ENCODE measurements around the gene CD52. TPM values are rescaled to one million over a fixed set of nuclear protein-coding genes. Genes with fewer than 3 reads are reported as not detected.
"Not testable (repeated sequence)": the region's sequence is repeated elsewhere in the genome, so short reads cannot be mapped to it uniquely, and the experiment has no call there.

Gene CD52
- total RNA-seq, 1 experiment from 2014 or later, result not detected

- H3K9me3 ChIP-seq (replicated peaks), result no peaks in the 10 kb centered on the region
- H3K27ac ChIP-seq, result no peak overlapping the region
- H3K36me3 ChIP-seq, result 0 out of 2 replicates have a peak, but pooled peaks cover 4% of the 10 kb centered on the region
- H3K4me3 ChIP-seq, result no peak overlapping the region
- DNase-seq (ENCODE audit: low read depth in 1 of 2, low spot score in 2 of 2), result peak in 1 of 2 experiments; percentile 36
- peaks cover 10% of the 10 kb centered on the region for H3K4me1 ChIP-seq (replicated peaks)
- no peaks in the 10 kb centered on the region for H3K27me3 ChIP-seq (replicated peaks)
These were observed 17.0 kb upstream of the CD52 start for GRCh38 chr1:26300578-26301275.

- Histone ChIP-seq H3K27me3 (replicated peaks) (no peaks in the 10 kb centered on the region), H3K36me3 (no peaks in the 10 kb centered on the region), H3K27ac (no peak overlapping the region), H3K4me3 (no peak overlapping the region), H3K4me1 (replicated peaks) (peaks cover 16% of the 10 kb centered on the region), H3K9me3 (replicated peaks) (no peaks in the 10 kb centered on the region)
- DNase-seq (ENCODE audit: low read depth in 1 of 2, low spot score in 2 of 2), result peak in 1 of 2 experiments; percentile 40
These were observed 14.9 kb upstream of the CD52 start for GRCh38 chr1:26302733-26303405.

GRCh38 chr1:26305667-26306289 lies 12.0 kb upstream of the CD52 start:
- peaks cover 16% of the 10 kb centered on the region for H3K4me1 ChIP-seq (replicated peaks)
- peak overlapping the region; percentile 58 for H3K4me3 ChIP-seq
- H3K36me3 ChIP-seq, result no peaks in the 10 kb centered on the region
- H3K9me3 ChIP-seq (replicated peaks), result no peaks in the 10 kb centered on the region
- H3K27ac ChIP-seq, result peak overlapping the region; percentile 47
- DNase-seq (ENCODE audit: low read depth in 1 of 2, low spot score in 2 of 2), result no peak
- no peaks in the 10 kb centered on the region for H3K27me3 ChIP-seq (replicated peaks)

GRCh38 chr1:26306290-26307229 lies 11.2 kb upstream of the CD52 start, which contains the start of gene UBXN11:
Gene UBXN11, minus strand, starts transcription at chr1:26306636. Its CDS starts 3,753 bp downstream, at chr1:26302883.
- Histone ChIP-seq H3K27ac (peak within 1 kb of the TSS; percentile 47), H3K27me3 (replicated peaks) (no peaks in the 10 kb centered on the region), H3K9me3 (replicated peaks) (no peaks in the 10 kb centered on the region), H3K4me1 (replicated peaks) (peaks cover 16% of the 10 kb centered on the region), H3K4me3 (peak within 1 kb of the TSS; percentile 58), H3K36me3 (no peaks in the 10 kb centered on the region)
- DNase-seq (ENCODE audit: low read depth in 1 of 2, low spot score in 2 of 2), result peak; percentile 76 to 94

GRCh38 chr1:26307363-26307781 lies 10.4 kb upstream of the CD52 start:
- Histone ChIP-seq H3K4me3 (no peak overlapping the region), H3K9me3 (replicated peaks) (no peaks in the 10 kb centered on the region), H3K27me3 (replicated peaks) (peaks cover 5% of the 10 kb centered on the region; the same call in 1 of the 2 replicates), H3K27ac (no peak overlapping the region), H3K4me1 (replicated peaks) (peaks cover 16% of the 10 kb centered on the region), H3K36me3 (no peaks in the 10 kb centered on the region)
- no peak for DNase-seq (ENCODE audit: low read depth in 1 of 2, low spot score in 2 of 2)

- not testable (repeated sequence) for H3K4me3 ChIP-seq; H3K27me3 ChIP-seq (replicated peaks); H3K4me1 ChIP-seq (replicated peaks); H3K27ac ChIP-seq; DNase-seq (ENCODE audit: low read depth in 1 of 2, low spot score in 2 of 2); H3K36me3 ChIP-seq; H3K9me3 ChIP-seq (replicated peaks)
These were observed 9.5 kb upstream of the CD52 start for GRCh38 chr1:26307966-26308899.

- Histone ChIP-seq H3K27me3 (replicated peaks) (peaks cover 10% of the 10 kb centered on the region; the same call in 1 of the 2 replicates), H3K9me3 (replicated peaks) (no peaks in the 10 kb centered on the region), H3K4me3 (no peak overlapping the region), H3K27ac (no peak overlapping the region), H3K4me1 (replicated peaks) (no peaks in the 10 kb centered on the region), H3K36me3 (no peaks in the 10 kb centered on the region)
- no peak for DNase-seq (ENCODE audit: low read depth in 1 of 2, low spot score in 2 of 2)
These were observed 3.3 kb upstream of the CD52 start for GRCh38 chr1:26314501-26314900.

- no peak for DNase-seq (ENCODE audit: low read depth in 1 of 2, low spot score in 2 of 2)
- Histone ChIP-seq H3K4me1 (replicated peaks) (peaks cover 1% of the 10 kb centered on the region), H3K4me3 (no peak overlapping the region), H3K27me3 (replicated peaks) (peaks cover 10% of the 10 kb centered on the region; the same call in 1 of the 2 replicates), H3K9me3 (replicated peaks) (no peaks in the 10 kb centered on the region), H3K36me3 (no peaks in the 10 kb centered on the region), H3K27ac (no peak overlapping the region)
These were observed 1.6 kb upstream of the CD52 start for GRCh38 chr1:26315874-26316850.

- Histone ChIP-seq H3K36me3 (0 out of 2 replicates have a peak, but pooled peaks cover 2% of the 10 kb centered on the region), H3K4me3 (no peak overlapping the region), H3K27me3 (replicated peaks) (peaks cover 7% of the 10 kb centered on the region; the same call in 1 of the 2 replicates), H3K27ac (no peak overlapping the region), H3K4me1 (replicated peaks) (peaks cover 5% of the 10 kb centered on the region), H3K9me3 (replicated peaks) (no peaks in the 10 kb centered on the region)
- DNase-seq (ENCODE audit: low read depth in 1 of 2, low spot score in 2 of 2), result no peak
These were observed 612 bp upstream of the CD52 start for GRCh38 chr1:26317146-26317545.

- H3K9me3 ChIP-seq (replicated peaks), result no peaks in the 10 kb centered on the region
- H3K27me3 ChIP-seq (replicated peaks), result no peaks in the 10 kb centered on the region
- H3K4me3 ChIP-seq, result no peak overlapping the region
- H3K27ac ChIP-seq, result no peak overlapping the region
- DNase-seq (ENCODE audit: low read depth in 1 of 2, low spot score in 2 of 2), result no peak
- peaks cover 5% of the 10 kb centered on the region for H3K4me1 ChIP-seq (replicated peaks)
- H3K36me3 ChIP-seq, result 0 out of 2 replicates have a peak, but pooled peaks cover 2% of the 10 kb centered on the region
These were observed 743 bp downstream of the CD52 start for GRCh38 chr1:26318338-26319064.

GRCh38 chr1:26320896-26321295 lies 3.1 kb downstream of the CD52 start:
- no peak overlapping the region for H3K4me3 ChIP-seq
- H3K27me3 ChIP-seq (replicated peaks), result peaks cover 5% of the 10 kb centered on the region; the same call in 1 of the 2 replicates
- H3K4me1 ChIP-seq (replicated peaks), result peaks cover 5% of the 10 kb centered on the region
- no peaks in the 10 kb centered on the region for H3K9me3 ChIP-seq (replicated peaks)
- no peak for DNase-seq (ENCODE audit: low read depth in 1 of 2, low spot score in 2 of 2)
- no peak overlapping the region for H3K27ac ChIP-seq
- 0 out of 2 replicates have a peak, but pooled peaks cover 2% of the 10 kb centered on the region for H3K36me3 ChIP-seq

Data from SJSA1 (cell line).